NCI-H460 (cell line): ENCODE data around the gene ITLN1. TPM values are rescaled to one million over a fixed set of nuclear protein-coding genes. Genes with fewer than 3 reads are reported as not detected.
"Not testable (repeated sequence)": the region's sequence is repeated elsewhere in the genome, so short reads cannot be mapped to it uniquely, and the experiment has no call there.

Experiments used
- DNase-seq: peaks from one replicate; pipeline ENCODE4 v3.0.0-alpha.2; 2016; ENCODE audit warnings: low read depth; ENCODE audit errors: extremely low read depth
- polyA plus RNA-seq: library from polyadenylated mRNA; depleted of rRNA; stranded (reverse); fragments of >200 nt; gene quantifications from 2 replicates; pipeline ENCODE4 v1.2.3, GENCODE V29; 2014; cell fraction: nucleus; rRNA removed
- total RNA-seq: library from RNA; depleted of rRNA; stranded (reverse); fragments of >200 nt; shearing (Covaris generic); gene quantifications from 2 replicates; pipeline ENCODE4 v1.2.3, GENCODE V29; 2014; rRNA removed

Gene ITLN1
- total RNA-seq, result not detected in 2 replicates
- polyA plus RNA-seq, result not detected in 2 replicates

DNA sequence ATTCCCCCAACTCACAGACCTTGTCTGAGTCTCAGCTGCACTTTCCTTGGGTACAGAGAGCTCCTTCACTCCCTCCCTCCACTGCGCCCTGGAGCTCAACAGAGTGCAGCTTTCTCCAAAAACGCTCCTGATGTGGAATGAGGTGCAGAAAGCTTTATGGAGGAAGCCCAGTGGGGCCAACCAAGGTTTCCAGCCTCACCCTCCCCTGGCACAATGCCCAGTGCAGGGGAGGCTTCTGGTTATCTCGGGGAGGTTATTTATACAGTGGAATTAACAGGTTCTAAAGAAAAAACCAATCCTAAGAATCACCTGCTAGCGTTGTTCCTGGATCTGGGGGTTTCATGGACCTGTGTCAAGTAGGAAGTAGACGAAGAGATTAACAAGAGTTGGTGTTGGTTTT, at the start of gene ITLN1:
Gene ITLN1, minus strand, starts transcription at position 139 of the 400 bp plus-strand sequence. CDS start 303 bp downstream, outside the sequence.
- DNase-seq, result no peak

DNA sequence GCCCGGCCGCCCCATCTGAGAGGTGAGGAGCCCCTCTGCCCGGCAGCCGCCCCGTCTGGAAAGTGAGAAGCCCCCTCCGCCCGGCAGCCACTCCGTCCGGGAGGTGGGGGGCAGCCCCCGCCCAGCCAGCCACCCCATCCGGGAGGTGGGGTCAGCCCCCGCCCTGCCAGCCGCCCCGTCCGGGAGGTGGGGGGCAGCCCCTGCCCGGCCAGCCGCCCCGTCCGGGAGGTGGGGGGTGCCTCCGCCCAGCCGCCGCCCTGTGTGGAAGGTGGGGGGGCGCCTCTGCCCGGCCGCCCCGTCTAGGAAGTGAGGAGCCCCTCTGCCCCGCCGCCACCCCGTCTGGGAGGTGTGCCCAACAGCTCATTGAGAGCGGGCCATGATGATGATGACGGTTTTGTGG, 48.3 kb upstream of the ITLN1 start:
- DNase-seq, result not testable (repeated sequence)

- DNase-seq, result peak; percentile 27
Measured at GRCh38 chr1:160925652-160926244, 40.8 kb upstream of the ITLN1 start.

DNA sequence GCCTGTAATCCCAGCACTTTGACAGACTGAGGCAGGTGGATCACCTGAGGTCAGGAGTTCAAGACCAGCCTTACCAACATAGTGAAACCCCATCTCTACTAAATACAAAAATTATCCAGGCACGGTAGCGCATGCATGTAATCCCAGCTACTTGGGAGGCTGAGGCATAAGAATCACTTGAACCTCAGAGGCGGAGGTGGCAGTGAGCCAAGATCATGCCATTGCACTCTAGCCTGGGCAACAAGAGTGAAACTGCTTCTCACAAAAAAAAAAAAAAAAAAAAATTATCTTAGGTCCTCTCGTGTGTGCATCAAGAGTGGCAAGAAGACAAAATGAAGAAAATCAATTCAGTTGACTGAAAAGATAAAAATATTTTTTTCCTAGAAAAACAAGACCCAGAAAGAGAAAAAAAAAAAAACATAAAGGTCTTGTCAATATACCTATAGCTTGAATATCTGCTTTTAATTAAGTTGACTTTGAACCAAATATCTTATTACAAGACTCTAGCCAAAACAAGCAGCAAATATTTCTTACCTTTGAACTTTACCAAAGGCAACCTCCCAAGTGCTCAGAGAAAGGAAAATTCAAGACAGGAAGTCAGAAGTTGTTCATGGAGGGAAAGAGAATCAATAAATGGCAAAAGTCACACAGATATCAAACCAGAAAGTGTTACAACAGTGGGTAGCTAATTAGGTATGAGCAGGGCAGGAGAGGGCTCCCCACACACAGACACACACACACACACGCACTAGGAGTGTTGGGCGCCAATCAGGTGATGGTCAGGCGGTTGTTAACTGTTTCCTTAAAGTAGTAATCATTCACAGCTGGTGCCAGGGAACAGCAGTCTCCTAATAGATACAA, 40.0 kb upstream of the ITLN1 start:
- DNase-seq, result no peak

DNA sequence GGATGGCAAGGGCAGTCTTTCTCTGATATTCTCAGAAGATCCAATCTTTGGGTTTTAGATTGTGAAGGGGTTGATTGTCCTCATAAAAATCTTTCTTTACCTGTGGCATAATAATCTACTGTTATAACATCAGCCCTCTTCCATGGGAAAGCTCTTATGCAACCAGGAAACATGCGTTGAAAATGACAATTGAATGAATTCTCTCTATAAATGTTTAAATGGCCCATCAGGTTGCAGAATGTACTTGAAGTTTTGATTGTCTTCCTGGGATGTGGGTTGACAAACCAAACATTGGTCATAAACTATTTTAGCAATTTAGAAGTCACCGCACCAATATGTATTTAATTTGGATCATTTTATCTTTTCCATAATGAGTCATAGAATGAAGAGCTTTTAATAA, 31.7 kb upstream of the ITLN1 start:
- DNase-seq, result no peak

GRCh38 chr1:160913229-160913628, 28.2 kb upstream of the ITLN1 start:
- not testable (repeated sequence) for DNase-seq

- DNase-seq, result no peak
Measured at GRCh38 chr1:160911925-160912324, 26.9 kb upstream of the ITLN1 start.

DNA sequence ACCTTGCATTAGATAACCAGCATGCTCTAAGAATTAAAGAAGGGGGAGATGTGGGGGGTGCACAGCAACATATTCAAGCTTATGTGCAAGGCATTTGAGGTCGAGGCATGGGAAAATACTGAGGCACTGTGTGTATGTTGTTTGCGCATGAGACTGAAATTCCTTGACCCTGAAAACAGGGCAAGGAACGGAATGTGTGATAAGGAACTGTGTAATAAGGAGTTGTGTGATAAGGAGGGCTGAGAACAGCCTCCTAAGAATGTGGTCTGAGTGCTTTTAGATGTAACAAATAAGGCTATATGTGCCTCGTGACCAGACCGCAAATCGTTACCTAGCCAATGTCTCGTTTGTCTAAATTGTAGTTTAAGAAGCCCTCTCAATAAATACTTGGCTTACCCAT, 26.5 kb upstream of the ITLN1 start:
- no peak for DNase-seq

- DNase-seq, result no peak
Measured at GRCh38 chr1:160910170-160910750, 25.3 kb upstream of the ITLN1 start.

DNA sequence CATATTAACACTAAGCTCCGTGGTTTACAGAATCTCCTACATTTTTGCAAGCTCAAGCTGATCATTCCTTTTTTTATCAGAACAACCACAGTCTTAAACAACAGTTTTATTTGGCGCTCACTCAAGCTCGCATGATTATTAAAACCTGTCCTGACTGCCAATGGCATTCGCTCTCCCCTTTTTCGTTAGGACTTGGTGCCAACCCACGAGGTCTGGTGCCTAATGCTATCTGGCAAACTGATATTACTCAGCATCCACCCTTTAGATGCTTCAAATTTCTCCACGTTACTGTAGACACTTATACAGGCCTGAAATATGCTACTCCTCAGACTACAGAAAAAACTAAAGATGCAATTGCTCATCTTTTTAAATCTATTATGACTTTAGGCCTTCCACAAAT, 23.0 kb upstream of the ITLN1 start:
- DNase-seq, result no peak

DNA sequence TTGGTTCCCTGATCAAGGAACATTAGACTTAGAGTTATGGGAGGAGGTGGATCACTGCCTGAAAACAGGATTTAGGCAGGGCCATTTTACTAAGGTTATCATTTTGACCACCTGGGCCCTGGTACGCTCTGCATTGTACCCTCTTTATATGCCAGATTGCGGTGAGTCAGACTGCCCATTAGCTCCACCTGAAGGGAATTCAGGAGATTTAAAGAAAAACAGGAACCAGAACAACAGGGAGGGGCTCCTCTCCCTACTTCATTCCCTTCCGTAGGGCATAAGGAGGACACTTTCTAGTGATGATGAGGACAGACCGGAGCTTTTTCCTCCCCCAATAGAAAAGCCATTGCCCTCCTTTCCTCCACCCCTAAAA, 20.6 kb upstream of the ITLN1 start:
- no peak for DNase-seq

- DNase-seq, result no peak
Measured at GRCh38 chr1:160904783-160905616, 20.0 kb upstream of the ITLN1 start.

DNA sequence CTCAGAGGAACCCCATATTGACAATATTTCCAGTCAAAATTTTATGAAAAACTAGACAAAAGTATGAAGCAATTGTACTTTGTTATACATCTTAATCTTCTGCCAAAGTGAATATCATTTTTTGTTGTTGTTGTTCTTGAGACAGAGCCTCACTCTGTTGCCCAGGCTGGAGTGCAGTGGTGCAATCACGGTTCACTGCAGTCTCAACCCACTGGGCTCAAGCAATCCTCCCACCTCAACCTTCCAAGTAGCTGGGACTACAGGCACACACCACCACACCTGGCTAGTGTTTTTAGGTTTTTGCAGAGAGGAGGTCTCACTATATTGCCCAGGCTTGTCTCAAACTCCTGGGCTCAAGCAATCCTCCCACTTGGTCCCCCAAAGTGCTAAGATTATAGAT, 17.3 kb upstream of the ITLN1 start:
- not testable (repeated sequence) for DNase-seq

DNA sequence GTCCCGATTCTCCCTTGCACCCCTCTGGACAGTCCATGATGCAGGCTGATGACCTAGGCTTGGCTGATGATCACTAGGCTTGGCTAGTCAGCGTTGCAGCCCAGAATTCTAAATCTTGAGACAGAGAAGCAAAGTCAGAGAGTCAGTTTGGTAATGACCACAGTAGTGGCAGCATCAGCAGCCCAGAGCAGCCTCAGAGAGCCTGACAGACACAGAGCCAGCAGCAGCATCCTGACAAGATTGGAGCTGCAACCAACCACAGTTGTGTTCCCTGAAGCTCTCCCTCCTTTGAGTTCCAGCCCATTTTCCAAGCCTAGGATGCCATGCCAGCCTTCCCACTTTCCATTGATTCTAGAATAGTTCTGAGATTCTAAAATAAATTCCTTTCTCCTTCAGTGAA, 16.8 kb upstream of the ITLN1 start:
- DNase-seq, result no peak

GRCh38 chr1:160900683-160901082, 15.7 kb upstream of the ITLN1 start:
- DNase-seq, result not testable (repeated sequence)

DNA sequence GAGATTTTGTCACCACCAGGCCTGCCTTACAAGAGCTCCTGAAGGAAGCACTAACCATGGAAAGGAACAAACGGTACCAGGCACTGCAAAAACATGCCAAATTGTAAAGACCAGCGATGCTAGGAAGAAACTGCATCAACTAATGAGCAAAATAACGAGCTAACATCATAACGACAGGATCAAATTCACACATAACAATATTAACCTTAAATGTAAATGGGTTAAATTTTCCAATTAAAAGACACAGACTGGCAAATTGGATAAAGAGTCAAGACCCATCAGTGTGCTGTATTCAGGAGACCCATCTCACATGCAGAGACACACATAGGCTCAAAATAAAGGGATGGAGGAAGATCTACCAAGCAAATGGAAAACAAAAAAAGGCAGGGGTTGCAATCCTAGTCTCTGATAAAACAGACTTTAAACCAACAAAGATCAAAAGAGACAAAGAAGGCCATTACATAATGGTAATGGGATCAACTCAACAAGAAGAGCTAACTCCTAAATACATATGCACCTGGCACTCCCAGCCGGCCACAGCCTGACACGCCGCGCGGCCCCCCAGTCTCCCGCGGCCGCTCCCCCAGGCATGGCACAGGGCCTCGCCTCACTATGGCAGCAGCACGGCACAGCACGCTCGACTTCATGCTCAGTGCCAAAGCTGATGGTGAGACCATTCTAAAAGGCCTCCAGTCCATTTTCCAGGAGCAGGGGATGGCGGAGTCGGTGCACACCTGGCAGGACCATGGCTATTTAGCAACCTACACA, 9.6 kb upstream of the ITLN1 start:
- not testable (repeated sequence) for DNase-seq

GRCh38 chr1:160891474-160891873, 6.5 kb upstream of the ITLN1 start:
- DNase-seq, result no peak

DNA sequence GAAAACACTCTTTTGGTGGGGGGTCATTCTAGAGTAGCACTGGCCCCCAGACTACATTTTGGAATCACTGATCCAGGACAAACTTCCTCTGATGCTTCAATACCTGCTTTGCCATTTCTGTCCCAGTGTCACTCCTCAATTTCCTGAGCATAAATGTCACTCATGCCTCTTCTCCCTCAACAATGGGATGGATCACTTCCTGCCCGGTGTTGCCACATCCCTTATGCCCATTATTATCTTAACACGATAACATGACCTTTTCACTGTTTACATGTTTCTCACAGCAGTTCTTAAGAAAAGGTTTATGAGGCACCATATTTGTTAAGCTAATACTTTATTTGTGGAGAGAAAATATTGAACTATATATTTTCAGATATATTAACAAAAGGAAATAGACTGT, 3.9 kb upstream of the ITLN1 start:
- DNase-seq, result no peak

DNA sequence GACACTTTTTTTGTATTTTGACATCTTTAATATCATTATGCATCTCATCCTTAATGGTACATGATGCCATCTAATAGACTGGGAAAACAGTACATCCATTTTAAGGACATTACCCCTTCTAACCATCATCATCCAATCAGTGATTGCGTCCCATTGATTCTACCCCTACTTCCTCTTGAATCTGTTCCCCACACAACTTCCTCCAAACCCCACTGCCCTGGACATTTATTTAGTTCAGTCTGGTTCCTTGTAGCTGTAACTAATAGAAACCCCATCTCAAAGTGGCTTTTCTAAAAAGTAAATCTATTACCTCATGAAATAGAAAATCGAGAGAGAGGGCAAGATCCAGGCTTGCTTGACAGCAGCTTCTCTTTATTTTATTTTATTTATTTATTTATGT, 2.1 kb upstream of the ITLN1 start:
- no peak for DNase-seq

GRCh38 chr1:160884579-160884978, 401 bp downstream of the ITLN1 start:
- DNase-seq, result no peak
